Tibial nerve (tissue), 4 donors: ENCODE data around the gene RGS4.

Source experiments
- CTCF ChIP-seq, 5 experiments: fragments of 200-600 bp in 3 of 5; fragments of 450-650 bp in 2 of 5; sonication (generic) in 3 of 5; IDR thresholded peaks; one replicate each; pipeline ENCODE4 v1.5.1; 2016 to 2019; ENCODE audit warnings: antibody characterized with exemption in 5 of 5, mild to moderate bottlenecking in 3 of 5, moderate library complexity in 2 of 5
- EP300 ChIP-seq, 2 donors: sonication (generic); formaldehyde crosslinking; IDR thresholded peaks; one replicate each; pipeline ENCODE4 v1.6.1; 2017; ENCODE audit warnings: antibody characterized with exemption in 2 of 2, mild to moderate bottlenecking in 1 of 2
- POLR2A ChIP-seq, 2 donors: fragments of 450-650 bp; IDR thresholded peaks; one replicate each; pipeline ENCODE4 v1.6.1; 2017; ENCODE audit warnings: antibody characterized with exemption in 2 of 2, mild to moderate bottlenecking in 2 of 2, moderate library complexity in 2 of 2

DNA sequence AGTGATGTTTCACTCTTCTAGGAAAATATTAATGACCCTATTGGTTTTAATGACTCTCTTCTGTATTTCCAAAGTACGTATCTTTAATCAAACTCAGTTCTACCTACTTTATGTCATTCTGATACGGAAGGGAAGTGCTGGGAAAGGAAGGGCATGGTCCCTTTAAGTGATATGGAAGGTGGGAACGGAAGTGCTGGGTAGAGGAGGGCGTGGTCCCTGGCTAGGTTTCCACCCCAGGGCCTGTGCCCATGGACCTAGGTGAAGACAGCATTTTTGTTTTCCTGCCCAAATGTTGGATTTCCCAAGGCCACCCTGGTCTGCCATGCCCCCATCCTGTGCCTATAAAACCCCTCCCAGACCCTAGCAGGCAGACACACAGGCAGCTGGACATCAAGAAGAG, 24.0 kb downstream of the RGS4 start:
- no peak for TF ChIP-seq POLR2A (IDR thresholded peaks at IDR 0.05)
- no peak for TF ChIP-seq CTCF (IDR thresholded peaks at IDR 0.05)
- TF ChIP-seq EP300 (IDR thresholded peaks at IDR 0.05), result no peak
